Adrenal gland (tissue), 12 donors: ENCODE data around the gene CNTNAP2. TPM values are rescaled to one million over a fixed set of nuclear protein-coding genes. Genes with fewer than 3 reads are reported as not detected.

ENCODE experiments used
- DNase-seq, 7 donors: peaks; one replicate each; pipeline ENCODE4 v3.0.0-alpha.2; 2019 to 2020
- H3K27ac ChIP-seq, 5 donors: fragments of 200-600 bp; sonication (generic) in 4 of 5; 1 replicate in 3 of 5; 2 replicates in 2 of 5; pipeline versions ENCODE4 v1.5.1 to v1.8.0; 2016 to 2020; ENCODE audit warnings: mild to moderate bottlenecking in 1 of 5
- H3K27me3 ChIP-seq: fragments of 200-600 bp; 2 replicates; pipeline ENCODE4 v1.8.0; 2021
- H3K36me3 ChIP-seq, 2 donors: fragments of 200-600 bp; replicated peaks in 1 of 2; 1 replicate in 1 of 2; 2 replicates in 1 of 2; pipeline versions ENCODE4 v1.5.1 to v1.8.0; 2018 to 2022
- H3K4me1 ChIP-seq, 2 donors: fragments of 200-600 bp; replicated peaks in 1 of 2; 1 replicate in 1 of 2; 2 replicates in 1 of 2; pipeline versions ENCODE4 v1.5.1 to v1.8.0; 2018 to 2021
- H3K4me3 ChIP-seq, 4 donors: fragments of 200-600 bp; sonication (generic) in 3 of 4; one replicate each; pipeline ENCODE4 v1.5.1; 2016 to 2018
- H3K9me3 ChIP-seq, 3 donors: fragments of 200-600 bp; sonication (generic) in 1 of 3; replicated peaks in 1 of 3; 1 replicate in 2 of 3; 2 replicates in 1 of 3; pipeline versions ENCODE4 v1.5.1 to v1.8.0; 2016 to 2021
- CTCF ChIP-seq, 6 experiments: fragments of 450-650 bp in 4 of 6; fragments of 200-600 bp in 2 of 6; sonication (generic) in 1 of 6; IDR thresholded peaks; 1 replicate in 5 of 6; 2 replicates in 1 of 6; pipeline versions ENCODE4 v1.5.1 to v1.8.0; 2016 to 2021; ENCODE audit warnings: antibody characterized with exemption in 6 of 6, mild to moderate bottlenecking in 2 of 6, moderate library complexity in 1 of 6
- POLR2A ChIP-seq, 2 donors: fragments of 450-650 bp; IDR thresholded peaks; one replicate each; pipeline ENCODE4 v1.6.1; 2017; ENCODE audit warnings: antibody characterized with exemption in 2 of 2, mild to moderate bottlenecking in 2 of 2, moderate library complexity in 1 of 2
- WGBS, 4 donors: extraction: QIAGEN DNeasy Blood & Tissue Kit in 2 of 4; methylation state at CpG; one replicate each; pipeline versions ENCODE4 v1.1.5 to v1.1.7; 2013 to 2017; 5-methylcytosine and 5-hydroxymethylcytosine counted together
- intact Hi-C, 2 donors: fragments of 100-400 bp; cut with DNase I; formaldehyde crosslinking; loops; one replicate each; pipeline versions ENCODE4 v1.14.1 to v1.15.0; 2022 to 2023
- polyA plus RNA-seq, 3 donors: library from polyadenylated mRNA; stranded (reverse); fragments of 200-250 nt in 2 of 3; fragments of 350-450 nt in 1 of 3; fragmentation: Illumina TruSeq in 1 of 3; extraction: RNeasy Lipid Tissue Mini Kit (QIAGEN cat#74804) in 1 of 3; gene quantifications; one replicate each; pipeline ENCODE4 v1.2.3, GENCODE V29; 2013 to 2014
- total RNA-seq, 9 donors: library from RNA; depleted of rRNA in 4 of 9; stranded (reverse); fragments of >200 nt in 4 of 9; fragments of 120-200 nt in 1 of 9; fragmentation: NEBNext Ultra II Directional in 1 of 9; extraction: Animal tissue kit (Norgen Biotek cat#: 25700) in 1 of 9; gene quantifications; one replicate each; pipeline versions ENCODE4 v1.1.0 to v1.2.4, GENCODE V29; 2013 to 2023
- donor health status: healthy with polysubstance abuse.
- donor health status: Bipolar disorder and iron deficiency.
- donor health status: DM: yes; HTN: yes; CAD: no.
- donor health status: DM: no; HTN: no; CAD: no.
- donor health status: DM: no; HTN: no; CAD: no.
- donor health status: DM: yes; HTN: yes; CAD: no.

CNTNAP2 gene
- total and polyA plus RNA-seq, 12 donors, result 0.14 to 6.3 (median 1.8) TPM; not detected in 2

GRCh38 chr7:148095066-148095465, 1978.5 kb downstream of the CNTNAP2 start:
- intact Hi-C loops, result no loop called here
- DNase-seq, result peak in 1 of 7 donors; percentile 5
- Histone ChIP-seq H3K36me3 (no peaks in the 10 kb centered on the region), H3K27ac (no peak overlapping the region), H3K9me3 (no peaks in the 10 kb centered on the region), H3K27me3 (no peaks in the 10 kb centered on the region), H3K4me3 (no peak overlapping the region), H3K4me1 (no peaks in the 10 kb centered on the region)
- TF ChIP-seq CTCF (IDR thresholded peaks at IDR 0.05) (no peak), POLR2A (IDR thresholded peaks at IDR 0.05) (no peak)
- WGBS, 4 donors, result 45 to 51% (median 48%) methylated on average over 5 to 8 of the region's 8 CpGs

- 43 to 69% (median 58%) methylated on average over 4 of the region's 4 CpGs for WGBS, 4 donors
Measured at GRCh38 chr7:148104136-148104716, 1987.6 kb downstream of the CNTNAP2 start.

GRCh38 chr7:148104924-148105323, 1988.3 kb downstream of the CNTNAP2 start:
- intact Hi-C loops, result loop anchor here in 1 of 2 donors (10.0 kb wide), 1 partner anchor 140 kb away; no protein-coding TSS in a partner anchor
- no peaks in the 10 kb centered on the region for H3K4me1 ChIP-seq
- no peaks in the 10 kb centered on the region for H3K9me3 ChIP-seq
- TF ChIP-seq CTCF (IDR thresholded peaks at IDR 0.05) (no peak), POLR2A (IDR thresholded peaks at IDR 0.05) (no peak)
- no peaks in the 10 kb centered on the region for H3K27me3 ChIP-seq
- H3K36me3 ChIP-seq, result no peaks in the 10 kb centered on the region
- no peak overlapping the region for H3K4me3 ChIP-seq
- no peak for DNase-seq
- no peak overlapping the region for H3K27ac ChIP-seq
- 62 to 78% (median 72%) methylated on average over 2 of the region's 2 CpGs for WGBS, 4 donors

More at GRCh38 chr7:148104136-148104716, 1987.6 kb downstream of the CNTNAP2 start:
- intact Hi-C loops, result loop anchor here in 1 of 2 donors (10.0 kb wide), 1 partner anchor 141 kb away; no protein-coding TSS in a partner anchor
- Histone ChIP-seq H3K27ac (no peak overlapping the region), H3K9me3 (no peaks in the 10 kb centered on the region), H3K27me3 (no peaks in the 10 kb centered on the region), H3K4me3 (no peak overlapping the region), H3K36me3 (no peaks in the 10 kb centered on the region), H3K4me1 (no peaks in the 10 kb centered on the region)
- no peak for TF ChIP-seq CTCF (IDR thresholded peaks at IDR 0.05)
- TF ChIP-seq POLR2A (IDR thresholded peaks at IDR 0.05), result no peak
- DNase-seq, result no peak

- Histone ChIP-seq H3K27ac (no peak overlapping the region), H3K9me3 (no peaks in the 10 kb centered on the region), H3K4me3 (no peak overlapping the region), H3K36me3 (no peaks in the 10 kb centered on the region), H3K4me1 (no peaks in the 10 kb centered on the region), H3K27me3 (no peaks in the 10 kb centered on the region)
- TF ChIP-seq POLR2A (IDR thresholded peaks at IDR 0.05) (no peak), CTCF (IDR thresholded peaks at IDR 0.05) (no peak)
- DNase-seq, result no peak
- intact Hi-C loops, result loop anchor here in 1 of 2 donors (10.0 kb wide), 1 partner anchor 139 kb away; no protein-coding TSS in a partner anchor
- 95 to 100% (median 99%) methylated on average over 1 of the region's 1 CpG for WGBS, 4 donors
Measured at GRCh38 chr7:148105853-148106252, 1989.3 kb downstream of the CNTNAP2 start.
